ENCODE results near the gene DDB1. TPM values are rescaled to one million over a fixed set of nuclear protein-coding genes. Genes with fewer than 3 reads are reported as not detected.

The DDB1 gene
- total and polyA plus RNA-seq, 9 of the 15 experiments (the other 6 are each of a cell fraction or from before 2014, with no cell fraction given): 172 to 361 (median 266) TPM

DNA sequence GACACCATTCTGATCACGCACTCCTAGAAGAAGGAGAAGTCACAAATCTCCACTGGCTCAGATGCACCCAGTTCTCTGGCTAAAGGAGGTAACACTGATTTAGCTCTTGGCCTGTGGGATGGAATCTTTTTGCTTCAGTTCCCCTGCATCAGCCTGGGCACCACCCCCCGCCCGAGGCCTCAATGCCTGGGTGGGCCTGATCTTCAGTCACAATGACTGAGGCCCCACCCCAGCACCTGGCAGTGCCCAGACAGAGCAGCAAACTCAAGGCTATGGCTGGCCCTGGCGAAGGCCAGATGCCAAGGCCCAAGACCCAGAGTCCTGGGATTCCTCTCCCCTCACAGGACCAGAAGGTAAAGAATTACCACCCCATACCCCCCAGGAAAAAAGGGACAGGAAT, 23.8 kb upstream of the DDB1 start:
- BruUV-seq (replicated peaks): no TSS peak
- intact Hi-C loops (cut with micrococcal nuclease): no loop called here
- FAIRE-seq (no peak), DNase-seq (ENCODE audit: extremely low read depth in 1 of 4, low spot score in 3 of 4) (no peak), ATAC-seq (no peak)
- CTCF ChIA-PET (ENCODE audit: low intra/inter-chr PET ratio): interaction anchor here (0.7 kb wide), 1 partner anchor 11 kb away, joined by 3 read pairs; no protein-coding TSS in a partner anchor
- no peak overlapping the region for H2AFZ ChIP-seq (ENCODE audit: low read depth, low read length)
- no peaks in the 10 kb centered on the region for H4K20me1 ChIP-seq (replicated peaks; ENCODE audit: control insufficient read depth, insufficient read depth, low read length)
- H3K9me3 ChIP-seq (replicated peaks; ENCODE audit: control insufficient read depth, insufficient read depth, low read depth, low read length): no peaks in the 10 kb centered on the region
- H3K4me3 ChIP-seq: no peak overlapping the region
- POLR2A ChIA-PET: no interaction called here
- H3K9me1 ChIP-seq (ENCODE audit: control insufficient read depth, insufficient read depth, low read length): peaks cover 3% of the 10 kb centered on the region
- no peak overlapping the region for H3K4me2 ChIP-seq (ENCODE audit: insufficient read depth, low read length)
- in situ Hi-C loops (cut with MboI): no loop called here
- H3K9ac ChIP-seq (ENCODE audit: insufficient read depth in 1 of 2, low read depth in 2 of 2, low read length in 2 of 2): peak overlapping the region in 1 of 2 experiments; percentile 18; a peak in 1 of 4 replicates
- no peaks in the 10 kb centered on the region for H3K27me3 ChIP-seq (ENCODE audit: control insufficient read depth in 2 of 2, insufficient read depth in 2 of 2, low read length in 2 of 2)
- H3K4me1 ChIP-seq (replicated peaks in 1 of 2; ENCODE audit: control insufficient read depth in 2 of 2, insufficient read depth in 2 of 2, low read length in 2 of 2): peaks cover 35 to 37% of the 10 kb centered on the region in 2 experiments
- H3K36me3 ChIP-seq (ENCODE audit: control insufficient read depth, insufficient read depth, low read length): peaks cover 36% of the 10 kb centered on the region; the same call in 2 of the 3 replicates
- WGBS (ENCODE audit: insufficient coverage, low coverage, missing lambda C conversion rate): 90% methylated on average over 4 of the region's 4 CpGs
- no peak overlapping the region for H3K27ac ChIP-seq (ENCODE audit: extremely low read depth, low read depth, low read length)
- H3K79me2 ChIP-seq (ENCODE audit: control insufficient read depth, insufficient read depth, low read length): peaks cover 25% of the 10 kb centered on the region
- no peak for TF ChIP-seq RBM39 (optimal IDR thresholded peaks at IDR 0.05; ENCODE audit: low read depth, low read length)
- TF ChIP-seq PHF21A (IDR thresholded peaks at IDR 0.05; ENCODE audit: borderline replicate concordance, low read depth): no peak
- no peak for TF ChIP-seq ZNF583 (CRISPR knock-in tag; IDR thresholded peaks at IDR 0.05)
- TF ChIP-seq KDM1A (IDR thresholded peaks at IDR 0.05): no peak
- TF ChIP-seq TAF15 (IDR thresholded peaks at IDR 0.05; ENCODE audit: low read depth, low read length): no peak
- TF ChIP-seq POLR2A (conservative IDR thresholded peaks at IDR 0.05): no peak
- no peak for TF ChIP-seq ZSCAN32 (CRISPR knock-in tag; IDR thresholded peaks at IDR 0.05)
- no peak for TF ChIP-seq ZNF785 (CRISPR knock-in tag; IDR thresholded peaks at IDR 0.05)
- TF ChIP-seq, protein P1, sequence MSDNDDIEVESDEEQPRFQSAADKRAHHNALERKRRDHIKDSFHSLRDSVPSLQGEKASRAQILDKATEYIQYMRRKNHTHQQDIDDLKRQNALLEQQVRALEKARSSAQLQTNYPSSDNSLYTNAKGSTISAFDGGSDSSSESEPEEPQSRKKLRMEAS (CRISPR knock-in tag; IDR thresholded peaks at IDR 0.05): no peak
- no peak for TF ChIP-seq ZNF174 (CRISPR knock-in tag; IDR thresholded peaks at IDR 0.05)
- no peak for TF ChIP-seq CBX5 (IDR thresholded peaks at IDR 0.05; ENCODE audit: borderline replicate concordance, low read depth)
- TF ChIP-seq, protein P2, sequence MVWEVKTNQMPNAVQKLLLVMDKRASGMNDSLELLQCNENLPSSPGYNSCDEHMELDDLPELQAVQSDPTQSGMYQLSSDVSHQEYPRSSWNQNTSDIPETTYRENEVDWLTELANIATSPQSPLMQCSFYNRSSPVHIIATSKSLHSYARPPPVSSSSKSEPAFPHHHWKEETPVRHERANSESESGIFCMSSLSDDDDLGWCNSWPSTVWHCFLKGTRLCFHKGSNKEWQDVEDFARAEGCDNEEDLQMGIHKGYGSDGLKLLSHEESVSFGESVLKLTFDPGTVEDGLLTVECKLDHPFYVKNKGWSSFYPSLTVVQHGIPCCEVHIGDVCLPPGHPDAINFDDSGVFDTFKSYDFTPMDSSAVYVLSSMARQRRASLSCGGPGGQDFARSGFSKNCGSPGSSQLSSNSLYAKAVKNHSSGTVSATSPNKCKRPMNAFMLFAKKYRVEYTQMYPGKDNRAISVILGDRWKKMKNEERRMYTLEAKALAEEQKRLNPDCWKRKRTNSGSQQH (CRISPR knock-in tag; IDR thresholded peaks at IDR 0.05): no peak
- no peak for TF ChIP-seq TEAD1 (CRISPR knock-in tag; IDR thresholded peaks at IDR 0.05)
- TF ChIP-seq, protein P3, sequence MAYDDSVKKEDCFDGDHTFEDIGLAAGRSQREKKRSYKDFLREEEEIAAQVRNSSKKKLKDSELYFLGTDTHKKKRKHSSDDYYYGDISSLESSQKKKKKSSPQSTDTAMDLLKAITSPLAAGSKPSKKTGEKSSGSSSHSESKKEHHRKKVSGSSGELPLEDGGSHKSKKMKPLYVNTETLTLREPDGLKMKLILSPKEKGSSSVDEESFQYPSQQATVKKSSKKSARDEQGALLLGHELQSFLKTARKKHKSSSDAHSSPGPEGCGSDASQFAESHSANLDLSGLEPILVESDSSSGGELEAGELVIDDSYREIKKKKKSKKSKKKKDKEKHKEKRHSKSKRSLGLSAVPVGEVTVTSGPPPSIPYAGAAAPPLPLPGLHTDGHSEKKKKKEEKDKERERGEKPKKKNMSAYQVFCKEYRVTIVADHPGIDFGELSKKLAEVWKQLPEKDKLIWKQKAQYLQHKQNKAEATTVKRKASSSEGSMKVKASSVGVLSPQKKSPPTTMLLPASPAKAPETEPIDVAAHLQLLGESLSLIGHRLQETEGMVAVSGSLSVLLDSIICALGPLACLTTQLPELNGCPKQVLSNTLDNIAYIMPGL (CRISPR knock-in tag; IDR thresholded peaks at IDR 0.05): no peak
